Astrocyte of the spinal cord (primary cell): ENCODE measurements around the gene EXOC6B.
"Not testable (repeated sequence)": the region's sequence is repeated elsewhere in the genome, so short reads cannot be mapped to it uniquely, and the experiment has no call there.

ENCODE experiments used
- DNase-seq: peaks from one replicate; pipeline ENCODE4 v3.0.0; 2011; ENCODE audit warnings: low read depth, low spot score
- H3K4me3 ChIP-seq: 2 replicates; pipeline ENCODE4 v1.5.1; 2011; ENCODE audit warnings: low read depth, mild to moderate bottlenecking, low read length, moderate library complexity
- in situ Hi-C: cut with HindIII; loops from 2 replicates; pipeline ENCODE4 v1.10.0; 2017; ENCODE audit warnings: low sequenced_read_pairs
- TF ChIP-seq, protein P1 (sequence below): IDR thresholded peaks from 2 replicates; pipeline ENCODE4 v1.5.1; 2012; ENCODE audit warnings: low read depth, mild to moderate bottlenecking, low read length, inconsistent platforms

The EXOC6B gene

DNA sequence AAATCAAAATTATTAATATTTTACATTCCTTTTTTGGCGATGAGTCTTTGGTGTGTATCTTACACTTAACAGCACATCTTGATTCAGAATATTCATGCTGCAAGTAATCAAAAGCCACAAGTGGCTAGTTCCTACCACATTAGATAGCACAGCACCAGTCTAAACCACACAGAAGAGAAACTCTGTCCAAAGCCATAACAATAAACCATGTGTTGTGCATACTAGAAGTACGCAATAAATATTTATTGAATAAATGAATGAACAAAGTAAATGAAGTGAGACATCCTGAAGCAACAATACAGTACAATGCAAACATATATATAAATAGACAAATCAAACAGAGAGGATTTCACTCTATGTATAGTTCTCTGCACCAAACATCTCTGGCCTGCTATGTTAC lies 287.3 kb downstream of the EXOC6B start:
- in situ Hi-C loops: no loop called here
- H3K4me3 ChIP-seq: no peak overlapping the region
- TF ChIP-seq, protein P1, sequence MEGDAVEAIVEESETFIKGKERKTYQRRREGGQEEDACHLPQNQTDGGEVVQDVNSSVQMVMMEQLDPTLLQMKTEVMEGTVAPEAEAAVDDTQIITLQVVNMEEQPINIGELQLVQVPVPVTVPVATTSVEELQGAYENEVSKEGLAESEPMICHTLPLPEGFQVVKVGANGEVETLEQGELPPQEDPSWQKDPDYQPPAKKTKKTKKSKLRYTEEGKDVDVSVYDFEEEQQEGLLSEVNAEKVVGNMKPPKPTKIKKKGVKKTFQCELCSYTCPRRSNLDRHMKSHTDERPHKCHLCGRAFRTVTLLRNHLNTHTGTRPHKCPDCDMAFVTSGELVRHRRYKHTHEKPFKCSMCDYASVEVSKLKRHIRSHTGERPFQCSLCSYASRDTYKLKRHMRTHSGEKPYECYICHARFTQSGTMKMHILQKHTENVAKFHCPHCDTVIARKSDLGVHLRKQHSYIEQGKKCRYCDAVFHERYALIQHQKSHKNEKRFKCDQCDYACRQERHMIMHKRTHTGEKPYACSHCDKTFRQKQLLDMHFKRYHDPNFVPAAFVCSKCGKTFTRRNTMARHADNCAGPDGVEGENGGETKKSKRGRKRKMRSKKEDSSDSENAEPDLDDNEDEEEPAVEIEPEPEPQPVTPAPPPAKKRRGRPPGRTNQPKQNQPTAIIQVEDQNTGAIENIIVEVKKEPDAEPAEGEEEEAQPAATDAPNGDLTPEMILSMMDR: no peak
- peak; percentile 27 for DNase-seq

DNA sequence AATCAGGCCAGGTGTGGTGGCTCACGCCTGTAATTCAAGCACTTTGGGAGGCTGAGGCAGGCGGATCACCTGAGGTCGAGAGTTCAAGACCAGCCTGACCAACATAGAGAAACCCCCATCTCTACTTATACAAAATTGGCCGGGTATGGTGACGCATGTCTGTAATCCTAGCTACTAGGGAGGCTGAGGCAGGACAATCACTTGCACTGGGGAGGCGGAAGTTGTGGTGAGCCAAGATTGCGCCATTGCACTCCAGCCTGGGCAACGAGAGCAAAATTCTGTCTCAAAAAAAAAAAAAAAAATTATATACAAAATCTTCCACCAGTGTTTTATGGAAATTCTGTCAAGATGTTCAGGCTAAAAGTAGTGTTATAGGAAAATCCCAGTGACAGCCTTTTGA lies 290.2 kb downstream of the EXOC6B start:
- H3K4me3 ChIP-seq, DNase-seq, in situ Hi-C loops: not testable (repeated sequence)

DNA sequence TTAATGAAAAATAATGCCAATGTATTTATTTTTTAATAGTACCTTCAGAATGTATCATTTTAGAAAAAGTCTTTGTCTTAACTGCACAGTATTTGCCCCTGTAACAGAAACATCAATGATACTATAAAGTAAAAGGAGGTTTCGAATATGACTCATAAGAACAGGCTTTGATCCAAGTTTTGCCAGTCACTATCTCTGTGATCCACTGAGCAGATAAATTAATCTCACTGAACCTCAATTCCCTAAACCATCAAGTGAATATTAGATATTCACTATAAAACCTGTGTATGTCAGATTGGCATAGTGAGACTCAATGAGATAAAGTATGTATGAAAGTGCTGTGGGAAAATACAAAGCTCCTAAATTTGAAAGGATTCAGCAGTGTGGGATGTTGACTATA lies 292.1 kb downstream of the EXOC6B start:
- in situ Hi-C loops: no loop called here

DNA sequence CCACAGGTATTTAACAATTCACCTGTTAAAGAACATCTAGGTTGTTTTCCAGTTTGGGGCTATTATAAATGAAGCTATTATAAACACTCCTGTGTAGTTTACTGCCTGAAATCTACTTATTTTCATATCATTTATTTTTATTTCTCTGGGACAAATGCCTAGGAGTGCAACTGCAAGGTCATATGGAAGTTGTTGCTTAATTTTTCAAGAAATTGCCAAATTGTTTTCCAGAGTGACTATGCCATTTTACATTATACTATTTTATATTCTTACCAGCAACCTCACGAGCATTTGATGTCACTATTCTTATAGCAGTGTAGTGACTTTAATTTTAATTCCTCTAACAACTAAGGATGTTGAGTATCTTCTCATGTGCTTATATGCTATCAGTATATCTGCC lies 298.4 kb downstream of the EXOC6B start:
- H3K4me3 ChIP-seq: no peak overlapping the region
- in situ Hi-C loops: no loop called here
- TF ChIP-seq, protein P1: no peak
- DNase-seq: no peak

More for the DNA sequence above, 292.1 kb downstream of the EXOC6B start:
- H3K4me3 ChIP-seq: no peak overlapping the region
- TF ChIP-seq, protein P1: no peak
- peak; percentile 40 for DNase-seq

DNA sequence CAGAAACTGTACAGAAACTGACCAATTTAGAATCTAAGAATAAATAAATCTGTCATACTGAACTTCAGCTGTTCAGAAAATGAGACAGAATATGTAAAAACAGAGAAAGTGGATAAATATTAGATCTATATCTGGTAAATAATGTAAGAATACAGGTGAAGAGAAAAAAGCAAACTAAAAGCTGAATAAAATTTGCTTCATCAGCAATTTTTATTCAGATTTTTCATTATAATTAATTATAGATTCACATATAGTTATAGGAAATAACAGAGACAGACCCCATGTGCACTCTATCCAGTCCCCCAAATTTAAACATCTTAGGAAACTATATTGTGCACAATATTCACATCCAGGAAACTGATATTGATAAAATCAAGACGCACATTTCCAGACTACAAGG lies 299.2 kb downstream of the EXOC6B start:
- H3K4me3 ChIP-seq: no peak overlapping the region
- in situ Hi-C loops: no loop called here
- DNase-seq: no peak
- TF ChIP-seq, protein P1: no peak

DNA sequence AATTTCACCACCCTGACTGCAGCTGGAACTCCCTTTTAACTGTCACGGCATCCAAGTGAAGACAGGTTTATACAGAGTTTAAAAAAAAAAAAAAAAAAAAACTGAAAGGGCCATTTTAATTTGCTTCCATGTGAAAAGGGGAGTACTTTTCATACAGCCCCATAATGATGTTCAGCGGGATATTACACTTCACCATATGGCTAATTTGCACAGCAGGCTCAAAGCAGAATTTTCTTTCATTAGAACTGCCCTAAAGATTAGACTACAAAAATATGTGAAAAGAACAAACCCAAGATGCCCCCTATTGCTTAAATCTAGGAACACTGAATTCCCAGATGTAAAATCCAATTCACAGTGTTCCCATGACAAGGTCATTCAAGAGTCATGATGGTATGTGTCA lies 301.8 kb downstream of the EXOC6B start:
- TF ChIP-seq, protein P1: no peak
- no peak for DNase-seq
- in situ Hi-C loops: no loop called here
- no peak overlapping the region for H3K4me3 ChIP-seq

DNA sequence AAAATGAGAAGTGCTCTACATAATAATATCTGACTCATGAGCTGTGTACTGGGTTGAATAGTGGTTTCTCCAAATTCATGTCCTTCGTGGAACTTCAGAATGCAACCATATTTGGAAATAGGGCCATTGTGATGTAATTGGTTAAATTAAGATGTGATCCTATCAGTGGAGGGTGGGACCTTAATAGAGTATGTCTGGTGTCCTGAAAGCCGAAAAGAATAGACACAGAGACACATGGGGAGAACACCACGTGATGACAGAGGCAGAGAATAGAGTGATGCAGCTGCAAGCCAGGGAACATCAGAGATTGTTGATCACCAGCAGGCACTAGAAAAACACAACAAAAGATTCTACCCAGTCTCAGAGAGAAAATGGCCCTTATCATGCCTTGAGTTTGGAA lies 310.1 kb downstream of the EXOC6B start:
- in situ Hi-C loops: no loop called here
- TF ChIP-seq, protein P1: no peak
- peak; percentile 14 for DNase-seq
- no peak overlapping the region for H3K4me3 ChIP-seq
